Osteocyte (in vitro differentiated cells): Measurements from ENCODE around the gene TRIP10. TPM values are rescaled to one million over a fixed set of nuclear protein-coding genes. Genes with fewer than 3 reads are reported as not detected.

Source experiments
- DNase-seq: peaks from one replicate; pipeline ENCODE4 v3.0.0; 2021; ENCODE audit warnings: mixed read lengths; ENCODE audit not compliant: unreplicated experiment; ENCODE audit errors: extremely low spot score
- H3K27ac Mint-ChIP-seq: one replicate; pipeline ENCODE4 v1.8.0; 2021; ENCODE audit warnings: mild to moderate bottlenecking, mixed read lengths; ENCODE audit not compliant: unreplicated experiment
- H3K27me3 Mint-ChIP-seq: one replicate; pipeline ENCODE4 v1.8.0; 2021; ENCODE audit warnings: mixed read lengths; ENCODE audit not compliant: unreplicated experiment
- H3K36me3 Mint-ChIP-seq: one replicate; pipeline ENCODE4 v1.8.0; 2021; ENCODE audit warnings: mixed read lengths; ENCODE audit not compliant: unreplicated experiment
- H3K4me1 Mint-ChIP-seq: one replicate; pipeline ENCODE4 v1.8.0; 2021; ENCODE audit warnings: mixed read lengths; ENCODE audit not compliant: unreplicated experiment
- H3K4me3 Mint-ChIP-seq: one replicate; pipeline ENCODE4 v1.8.0; 2021; ENCODE audit warnings: mild to moderate bottlenecking, moderate library complexity, mixed read lengths; ENCODE audit not compliant: unreplicated experiment
- H3K9me3 Mint-ChIP-seq: one replicate; pipeline ENCODE4 v1.8.0; 2021; ENCODE audit warnings: mixed read lengths; ENCODE audit not compliant: unreplicated experiment
- total RNA-seq: library from RNA; stranded (reverse); gene quantifications from 2 replicates; pipeline ENCODE4 v1.2.1, GENCODE V29; 2021
- TF ChIP-seq, protein P1 (sequence below): fragments of 200-600 bp; sonication (generic); IDR thresholded peaks from 2 replicates; pipeline ENCODE4 v1.5.0; 2021; ENCODE audit warnings: antibody characterized with exemption, mild to moderate bottlenecking, moderate library complexity

Gene TRIP10
- total RNA-seq, 1 donor from 2014 or later, result 53.8 TPM

DNA sequence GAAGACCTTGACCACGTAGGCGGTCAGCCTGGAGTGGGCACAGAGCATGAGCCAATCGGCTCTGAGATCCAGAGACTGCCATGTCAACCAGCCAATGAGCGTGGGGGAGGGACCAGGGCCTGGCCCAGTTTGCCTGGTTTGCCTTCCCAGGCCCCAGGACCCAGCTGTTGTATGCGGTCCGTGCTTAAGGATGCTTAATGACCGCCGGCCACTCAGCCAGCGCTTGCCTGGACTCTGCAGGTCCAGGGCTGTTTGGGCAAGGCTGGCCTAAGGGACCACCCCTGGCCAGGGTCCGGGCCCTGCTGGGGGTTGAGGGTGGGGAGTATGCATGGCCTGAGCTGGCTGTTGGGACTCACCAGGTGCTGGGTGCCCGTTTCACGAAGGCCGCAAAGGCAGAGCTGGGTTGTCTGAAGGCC lies 46.4 kb upstream of the TRIP10 start:
- no peak for DNase-seq
- H3K4me1 Mint-ChIP-seq, result no peaks in the 10 kb centered on the region
- TF ChIP-seq, protein P1, sequence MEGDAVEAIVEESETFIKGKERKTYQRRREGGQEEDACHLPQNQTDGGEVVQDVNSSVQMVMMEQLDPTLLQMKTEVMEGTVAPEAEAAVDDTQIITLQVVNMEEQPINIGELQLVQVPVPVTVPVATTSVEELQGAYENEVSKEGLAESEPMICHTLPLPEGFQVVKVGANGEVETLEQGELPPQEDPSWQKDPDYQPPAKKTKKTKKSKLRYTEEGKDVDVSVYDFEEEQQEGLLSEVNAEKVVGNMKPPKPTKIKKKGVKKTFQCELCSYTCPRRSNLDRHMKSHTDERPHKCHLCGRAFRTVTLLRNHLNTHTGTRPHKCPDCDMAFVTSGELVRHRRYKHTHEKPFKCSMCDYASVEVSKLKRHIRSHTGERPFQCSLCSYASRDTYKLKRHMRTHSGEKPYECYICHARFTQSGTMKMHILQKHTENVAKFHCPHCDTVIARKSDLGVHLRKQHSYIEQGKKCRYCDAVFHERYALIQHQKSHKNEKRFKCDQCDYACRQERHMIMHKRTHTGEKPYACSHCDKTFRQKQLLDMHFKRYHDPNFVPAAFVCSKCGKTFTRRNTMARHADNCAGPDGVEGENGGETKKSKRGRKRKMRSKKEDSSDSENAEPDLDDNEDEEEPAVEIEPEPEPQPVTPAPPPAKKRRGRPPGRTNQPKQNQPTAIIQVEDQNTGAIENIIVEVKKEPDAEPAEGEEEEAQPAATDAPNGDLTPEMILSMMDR, result no peak
- H3K9me3 Mint-ChIP-seq, result peaks cover 3% of the 10 kb centered on the region
- no peak overlapping the region for H3K27ac Mint-ChIP-seq
- no peaks in the 10 kb centered on the region for H3K27me3 Mint-ChIP-seq
- no peaks in the 10 kb centered on the region for H3K36me3 Mint-ChIP-seq
- no peak overlapping the region for H3K4me3 Mint-ChIP-seq

DNA sequence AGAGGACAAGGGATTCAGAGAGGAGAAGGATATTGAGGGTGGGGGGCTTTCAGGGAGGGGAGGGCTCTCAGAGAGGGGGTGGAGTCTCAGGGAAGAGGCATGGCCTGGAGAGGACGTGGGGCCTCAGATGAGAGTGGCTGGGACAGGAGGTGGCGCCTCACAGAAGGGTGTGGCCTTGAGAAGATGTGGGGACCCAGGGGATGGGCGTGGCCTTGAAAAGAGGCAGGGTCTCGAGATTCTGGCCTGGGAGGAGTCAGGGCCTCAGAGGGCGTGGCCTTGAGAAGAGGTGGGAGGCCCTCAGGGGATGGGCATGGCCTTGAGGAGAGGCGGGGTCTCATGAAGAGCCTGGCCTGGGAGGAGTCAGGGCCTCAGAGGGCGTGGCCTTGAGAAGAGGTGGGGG lies 45.8 kb upstream of the TRIP10 start:
- TF ChIP-seq, protein P1, result no peak
- Mint-ChIP-seq H3K27ac (no peak overlapping the region), H3K27me3 (no peaks in the 10 kb centered on the region), H3K9me3 (peaks cover 2% of the 10 kb centered on the region), H3K4me1 (no peaks in the 10 kb centered on the region), H3K36me3 (no peaks in the 10 kb centered on the region), H3K4me3 (no peak overlapping the region)
- DNase-seq, result no peak

DNA sequence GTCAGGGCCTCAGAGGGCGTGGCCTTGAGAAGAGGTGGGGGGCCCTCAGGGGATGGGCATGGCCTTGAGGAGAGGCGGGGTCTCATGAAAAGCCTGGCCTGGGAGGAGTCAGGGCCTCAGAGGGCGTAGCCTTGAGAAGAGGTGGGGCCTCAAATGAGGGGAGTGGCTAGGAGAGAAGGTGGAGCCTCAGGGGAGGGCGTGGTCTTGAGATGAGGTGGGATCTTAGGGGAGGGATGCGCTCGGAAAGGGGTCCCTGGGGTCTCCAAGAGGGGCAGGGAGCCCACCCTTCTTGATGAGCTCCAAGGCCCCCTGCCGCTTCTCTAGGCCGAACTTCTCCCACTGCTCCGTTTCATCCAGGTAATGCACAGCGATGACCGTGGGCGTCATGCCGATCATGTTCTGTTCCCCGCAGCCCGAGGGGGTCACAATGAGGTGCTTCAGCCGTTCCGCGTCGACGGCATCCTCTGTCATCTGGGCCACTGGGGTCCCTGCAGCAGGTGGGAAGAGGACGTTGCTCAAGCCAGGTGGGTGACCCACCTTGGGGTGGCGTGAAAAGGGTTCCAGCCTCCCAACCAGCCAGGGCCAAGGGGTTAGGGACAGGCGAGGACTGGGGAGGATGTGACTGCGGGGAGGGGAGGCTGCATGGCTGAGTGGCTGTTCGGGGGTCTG lies 45.2 kb upstream of the TRIP10 start:
- TF ChIP-seq, protein P1, result no peak
- no peak for DNase-seq
- H3K9me3 Mint-ChIP-seq, result no peaks in the 10 kb centered on the region
- H3K27ac Mint-ChIP-seq, result no peak overlapping the region
- H3K36me3 Mint-ChIP-seq, result no peaks in the 10 kb centered on the region
- no peaks in the 10 kb centered on the region for H3K27me3 Mint-ChIP-seq
- H3K4me1 Mint-ChIP-seq, result no peaks in the 10 kb centered on the region
- no peak overlapping the region for H3K4me3 Mint-ChIP-seq

DNA sequence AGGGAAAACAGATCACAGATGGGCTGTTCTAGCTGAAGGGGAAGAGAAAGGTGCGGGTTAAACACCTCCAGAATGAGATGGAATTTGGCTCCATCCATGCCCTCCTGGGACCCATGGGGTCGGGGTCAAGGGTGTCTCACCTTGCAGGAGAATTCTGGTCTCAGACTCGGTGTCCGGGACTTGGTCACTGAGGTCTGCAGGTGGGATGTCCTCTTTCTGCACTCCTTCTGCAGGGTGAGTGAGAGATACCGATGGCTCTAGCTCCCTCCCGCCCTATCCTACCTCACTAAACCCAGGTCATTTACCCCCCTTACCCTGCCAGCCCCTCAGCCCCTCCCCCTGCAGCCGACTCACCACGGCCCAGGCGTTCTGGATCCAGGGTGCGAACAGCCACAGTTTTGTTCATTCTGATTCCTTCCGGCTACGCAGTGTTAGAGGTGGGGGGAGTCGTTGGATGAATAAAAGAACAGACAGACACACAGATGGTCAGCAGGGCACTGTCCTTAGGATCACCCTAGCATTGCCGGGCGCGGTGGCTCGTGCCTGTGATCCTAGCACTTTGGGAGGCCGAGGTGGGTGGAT lies 43.1 kb upstream of the TRIP10 start:
- Mint-ChIP-seq H3K9me3 (no peaks in the 10 kb centered on the region), H3K4me1 (no peaks in the 10 kb centered on the region), H3K36me3 (no peaks in the 10 kb centered on the region), H3K4me3 (no peak overlapping the region), H3K27ac (no peak overlapping the region), H3K27me3 (no peaks in the 10 kb centered on the region)
- TF ChIP-seq, protein P1, result no peak
- no peak for DNase-seq

DNA sequence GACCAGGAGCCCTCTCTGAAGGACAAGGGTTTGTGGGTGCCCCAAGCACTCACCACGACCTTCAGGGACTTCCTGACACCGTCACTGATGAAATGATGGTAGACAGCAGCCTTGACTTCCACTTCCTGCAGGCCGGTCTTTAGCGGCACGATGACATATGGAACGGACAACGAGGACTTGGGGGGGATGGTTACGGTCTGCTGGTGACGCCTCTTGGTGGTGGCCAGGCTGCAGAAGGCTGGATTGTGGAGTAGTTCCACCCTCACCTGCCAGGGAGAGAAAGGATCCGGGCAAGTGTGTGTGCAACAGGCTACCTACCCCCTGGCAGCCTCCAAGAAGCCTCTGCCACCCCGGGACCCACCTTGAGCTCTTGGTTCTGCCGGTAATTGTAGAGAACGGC lies 42.2 kb upstream of the TRIP10 start:
- TF ChIP-seq, protein P1, result no peak
- no peak for DNase-seq
- H3K36me3 Mint-ChIP-seq, result no peaks in the 10 kb centered on the region
- no peaks in the 10 kb centered on the region for H3K9me3 Mint-ChIP-seq
- H3K27me3 Mint-ChIP-seq, result no peaks in the 10 kb centered on the region
- H3K27ac Mint-ChIP-seq, result no peak overlapping the region
- no peak overlapping the region for H3K4me3 Mint-ChIP-seq
- H3K4me1 Mint-ChIP-seq, result no peaks in the 10 kb centered on the region
